Measurements from ENCODE around the gene S1PR2.
"Not testable (repeated sequence)": the region's sequence is repeated elsewhere in the genome, so short reads cannot be mapped to it uniquely, and the experiment has no call there.

Gene S1PR2

GRCh38 chr19:10226376-10227025, 4.6 kb downstream of the S1PR2 start:
- no peak for FAIRE-seq
- no peak for DNase-seq (ENCODE audit: extremely low spot score, insufficient read length, low read depth)

- FAIRE-seq (no peak), DNase-seq (ENCODE audit: extremely low spot score, insufficient read length, low read depth) (no peak)
Observed at GRCh38 chr19:10226021-10226375, 5.1 kb downstream of the S1PR2 start.

- FAIRE-seq (no peak), DNase-seq (ENCODE audit: extremely low spot score, insufficient read length, low read depth) (no peak)
Observed at GRCh38 chr19:10224337-10224736, 6.8 kb downstream of the S1PR2 start.

GRCh38 chr19:10223488-10224213, 7.5 kb downstream of the S1PR2 start:
- DNase-seq (ENCODE audit: extremely low spot score, insufficient read length, low read depth) (no peak), FAIRE-seq (no peak)

DNA sequence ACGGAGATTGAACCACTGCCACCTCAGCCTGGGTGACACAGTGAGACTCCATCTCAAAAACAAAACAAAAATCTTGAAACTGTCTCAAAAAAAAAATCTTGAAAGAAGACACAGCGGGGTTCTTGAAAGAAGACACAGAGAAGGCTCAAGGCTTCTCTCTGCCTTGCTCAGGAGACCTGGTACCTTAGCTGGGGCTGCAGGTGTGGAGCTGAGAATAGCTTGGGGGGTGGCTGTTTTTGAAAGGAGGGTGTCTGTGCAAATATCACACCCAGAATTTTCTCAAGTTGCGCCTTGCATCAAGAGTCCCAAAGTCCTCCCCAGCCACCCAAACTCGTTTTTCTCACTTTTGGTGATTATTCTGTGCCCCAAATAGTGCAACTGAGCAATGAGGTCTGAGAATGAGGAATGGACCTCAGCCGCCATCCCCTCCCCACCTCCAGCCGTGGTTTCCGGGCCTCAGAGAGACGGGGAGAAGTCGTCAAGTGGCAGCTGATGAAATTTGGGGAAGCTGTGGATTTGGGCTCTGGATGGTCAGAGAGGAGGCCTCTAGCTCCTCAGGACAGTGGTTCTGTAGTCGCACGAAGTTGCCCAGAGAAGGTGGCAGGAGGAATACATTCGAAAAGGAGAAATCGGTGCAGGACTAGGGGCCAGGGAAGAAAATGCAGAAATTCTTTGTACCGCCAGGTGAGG, 8.8 kb downstream of the S1PR2 start:
- DNase-seq (ENCODE audit: extremely low spot score, insufficient read length, low read depth) (no peak), FAIRE-seq (no peak)

- FAIRE-seq = no peak
- DNase-seq (ENCODE audit: extremely low spot score, insufficient read length, low read depth) = no peak
Observed at GRCh38 chr19:10220695-10221094, 10.4 kb downstream of the S1PR2 start.

DNA sequence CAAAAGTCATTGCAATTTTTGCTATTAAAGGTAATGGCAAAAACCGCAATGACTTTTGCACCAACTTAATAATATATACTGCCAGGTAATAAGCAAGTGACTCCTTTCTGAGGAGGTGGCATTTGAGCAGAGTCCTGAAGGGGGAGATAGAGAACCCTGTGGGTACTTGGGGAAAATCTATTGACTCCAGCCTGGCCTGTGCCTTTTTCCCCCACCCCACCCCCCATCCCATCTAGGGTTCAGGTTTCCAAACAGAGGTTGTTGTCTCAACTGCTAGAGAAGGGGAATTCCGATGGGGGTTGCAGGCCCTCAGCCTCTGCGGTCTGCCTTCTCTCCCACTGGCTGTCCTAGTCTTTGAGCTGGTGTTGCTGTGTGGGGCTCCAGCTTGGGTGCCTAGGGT, 11.5 kb downstream of the S1PR2 start:
- DNase-seq (ENCODE audit: extremely low spot score, insufficient read length, low read depth) (no peak), FAIRE-seq (peak; percentile 88)

- no peak for DNase-seq (ENCODE audit: extremely low spot score, insufficient read length, low read depth)
- FAIRE-seq = no peak
Observed at GRCh38 chr19:10217085-10217484, 14.0 kb downstream of the S1PR2 start.

- FAIRE-seq = no peak
- no peak for DNase-seq (ENCODE audit: extremely low spot score, insufficient read length, low read depth)
Observed at GRCh38 chr19:10214784-10215183, 16.3 kb downstream of the S1PR2 start.

GRCh38 chr19:10211691-10212090, 19.4 kb downstream of the S1PR2 start:
- FAIRE-seq = no peak
- no peak for DNase-seq (ENCODE audit: extremely low spot score, insufficient read length, low read depth)

GRCh38 chr19:10211061-10211460, 20.1 kb downstream of the S1PR2 start:
- no peak for FAIRE-seq
- DNase-seq (ENCODE audit: extremely low spot score, insufficient read length, low read depth) = no peak

- FAIRE-seq (no peak), DNase-seq (ENCODE audit: extremely low spot score, insufficient read length, low read depth) (no peak)
Observed at GRCh38 chr19:10209315-10209714, 21.8 kb downstream of the S1PR2 start.

GRCh38 chr19:10207026-10207425, 24.1 kb downstream of the S1PR2 start:
- FAIRE-seq (no peak), DNase-seq (ENCODE audit: extremely low spot score, insufficient read length, low read depth) (no peak)

- no peak for FAIRE-seq
Observed at GRCh38 chr19:10206226-10206885, 24.8 kb downstream of the S1PR2 start.

DNA sequence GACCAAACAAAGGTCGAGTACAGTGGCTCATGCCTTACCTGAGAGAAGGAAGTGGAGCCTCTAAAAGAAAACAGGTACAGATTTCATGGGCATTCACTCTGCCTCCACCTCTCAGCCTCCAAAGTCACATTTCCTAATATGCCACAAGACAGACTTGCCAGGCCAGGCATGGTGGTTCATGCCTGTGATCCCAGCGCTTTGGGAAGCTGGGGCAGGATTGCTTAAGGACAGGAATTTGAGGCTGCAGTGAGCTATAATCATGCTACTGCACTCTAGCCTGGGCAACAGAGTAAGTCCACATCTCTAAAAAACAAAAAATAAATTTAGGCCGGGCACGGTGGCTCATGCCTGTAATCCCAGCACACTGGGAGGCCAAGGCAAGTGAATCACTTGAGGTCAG, 25.5 kb downstream of the S1PR2 start:
- no peak for FAIRE-seq
- no peak for DNase-seq (ENCODE audit: extremely low spot score, insufficient read length, low read depth)

More at GRCh38 chr19:10206226-10206885, 24.8 kb downstream of the S1PR2 start:
- no peak for DNase-seq (ENCODE audit: extremely low spot score, insufficient read length, low read depth)

DNA sequence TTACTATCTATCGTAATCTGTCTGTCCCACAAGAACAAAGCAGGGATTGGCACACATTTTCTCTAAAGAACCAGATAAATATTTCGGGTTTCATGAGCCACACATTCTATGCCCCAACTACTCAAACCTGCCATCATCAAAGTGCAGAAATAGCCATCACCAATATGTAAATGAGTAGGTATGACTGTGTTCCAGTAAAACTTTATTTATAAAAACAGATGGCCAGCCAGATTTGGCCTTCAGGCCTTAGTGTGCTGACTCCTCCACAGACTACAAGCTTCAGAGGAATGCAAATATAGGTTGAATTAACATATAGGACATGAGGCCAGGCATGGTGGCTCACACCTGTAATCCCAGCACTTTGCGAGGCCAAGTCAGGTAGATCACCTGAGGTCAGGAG, 27.4 kb downstream of the S1PR2 start:
- DNase-seq (ENCODE audit: extremely low spot score, insufficient read length, low read depth) (no peak), FAIRE-seq (no peak)

GRCh38 chr19:10201176-10201575, 30.0 kb downstream of the S1PR2 start:
- DNase-seq (ENCODE audit: extremely low spot score, insufficient read length, low read depth) (no peak), FAIRE-seq (no peak)

DNA sequence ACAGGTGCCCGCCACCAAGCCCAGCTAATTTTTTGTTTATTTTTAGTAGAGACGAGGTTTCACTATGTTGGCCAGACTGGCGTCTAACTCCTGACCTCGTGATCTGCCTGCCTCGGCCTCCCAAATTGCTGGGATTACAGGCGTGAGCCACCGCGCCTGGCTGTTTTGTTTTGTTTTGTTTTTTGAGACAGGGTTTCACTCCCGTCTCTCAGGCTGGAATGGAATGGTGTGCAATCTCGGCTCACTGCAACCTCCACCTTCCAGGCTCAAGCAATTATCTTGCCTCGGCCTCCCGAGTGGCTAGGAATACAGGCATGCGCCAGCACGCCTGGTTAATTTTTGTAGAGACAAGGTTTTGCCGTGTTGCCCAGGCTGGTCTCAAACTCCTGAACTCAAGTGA, 31.0 kb downstream of the S1PR2 start:
- DNase-seq (ENCODE audit: extremely low spot score, insufficient read length, low read depth); FAIRE-seq: not testable (repeated sequence)

- FAIRE-seq = peak; percentile 68
- not testable (repeated sequence) for DNase-seq (ENCODE audit: extremely low spot score, insufficient read length, low read depth)
Observed at GRCh38 chr19:10198889-10199644, 32.1 kb downstream of the S1PR2 start.

- FAIRE-seq = no peak
- DNase-seq (ENCODE audit: extremely low spot score, insufficient read length, low read depth) = no peak
Observed at GRCh38 chr19:10195199-10195519, 36.0 kb downstream of the S1PR2 start.

Measured in GM18507 (cell line).